ENCODE results near the gene METTL5. TPM values are rescaled to one million over a fixed set of nuclear protein-coding genes. Genes with fewer than 3 reads are reported as not detected.

Gene METTL5
- total and polyA plus RNA-seq, 9 of the 15 experiments (the other 6 are each of a cell fraction or from before 2014, with no cell fraction given) = 149 to 471 (median 224) TPM

- no peak for TF ChIP-seq SAFB2 (IDR thresholded peaks at IDR 0.05; ENCODE audit: borderline replicate concordance, low read depth, low read length, severe bottlenecking)
- TF ChIP-seq SIN3A (IDR thresholded peaks at IDR 0.05; ENCODE audit: borderline replicate concordance in 2 of 2, control insufficient read depth in 1 of 2, low read depth in 2 of 2, low read length in 2 of 2) = no peak
- TF ChIP-seq EP400 (IDR thresholded peaks at IDR 0.05) = peak; percentile 23; the same call in 1 of the 2 replicates
- TF ChIP-seq ATF6 (CRISPR knock-in tag; IDR thresholded peaks at IDR 0.05) = no peak
- TF ChIP-seq GTF2F1 (IDR thresholded peaks at IDR 0.05; ENCODE audit: low read depth, low read length) = no peak
- TF ChIP-seq, protein P1, sequence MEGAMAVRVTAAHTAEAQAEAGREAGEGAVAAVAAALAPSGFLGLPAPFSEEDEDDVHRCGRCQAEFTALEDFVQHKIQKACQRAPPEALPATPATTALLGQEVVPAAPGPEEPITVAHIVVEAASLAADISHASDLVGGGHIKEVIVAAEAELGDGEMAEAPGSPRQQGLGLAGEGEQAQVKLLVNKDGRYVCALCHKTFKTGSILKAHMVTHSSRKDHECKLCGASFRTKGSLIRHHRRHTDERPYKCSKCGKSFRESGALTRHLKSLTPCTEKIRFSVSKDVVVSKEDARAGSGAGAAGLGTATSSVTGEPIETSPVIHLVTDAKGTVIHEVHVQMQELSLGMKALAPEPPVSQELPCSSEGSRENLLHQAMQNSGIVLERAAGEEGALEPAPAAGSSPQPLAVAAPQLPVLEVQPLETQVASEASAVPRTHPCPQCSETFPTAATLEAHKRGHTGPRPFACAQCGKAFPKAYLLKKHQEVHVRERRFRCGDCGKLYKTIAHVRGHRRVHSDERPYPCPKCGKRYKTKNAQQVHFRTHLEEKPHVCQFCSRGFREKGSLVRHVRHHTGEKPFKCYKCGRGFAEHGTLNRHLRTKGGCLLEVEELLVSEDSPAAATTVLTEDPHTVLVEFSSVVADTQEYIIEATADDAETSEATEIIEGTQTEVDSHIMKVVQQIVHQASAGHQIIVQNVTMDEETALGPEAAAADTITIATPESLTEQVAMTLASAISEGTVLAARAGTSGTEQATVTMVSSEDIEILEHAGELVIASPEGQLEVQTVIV (CRISPR knock-in tag; IDR thresholded peaks at IDR 0.05; ENCODE audit: borderline replicate concordance) = no peak
- TF ChIP-seq, protein P2, sequence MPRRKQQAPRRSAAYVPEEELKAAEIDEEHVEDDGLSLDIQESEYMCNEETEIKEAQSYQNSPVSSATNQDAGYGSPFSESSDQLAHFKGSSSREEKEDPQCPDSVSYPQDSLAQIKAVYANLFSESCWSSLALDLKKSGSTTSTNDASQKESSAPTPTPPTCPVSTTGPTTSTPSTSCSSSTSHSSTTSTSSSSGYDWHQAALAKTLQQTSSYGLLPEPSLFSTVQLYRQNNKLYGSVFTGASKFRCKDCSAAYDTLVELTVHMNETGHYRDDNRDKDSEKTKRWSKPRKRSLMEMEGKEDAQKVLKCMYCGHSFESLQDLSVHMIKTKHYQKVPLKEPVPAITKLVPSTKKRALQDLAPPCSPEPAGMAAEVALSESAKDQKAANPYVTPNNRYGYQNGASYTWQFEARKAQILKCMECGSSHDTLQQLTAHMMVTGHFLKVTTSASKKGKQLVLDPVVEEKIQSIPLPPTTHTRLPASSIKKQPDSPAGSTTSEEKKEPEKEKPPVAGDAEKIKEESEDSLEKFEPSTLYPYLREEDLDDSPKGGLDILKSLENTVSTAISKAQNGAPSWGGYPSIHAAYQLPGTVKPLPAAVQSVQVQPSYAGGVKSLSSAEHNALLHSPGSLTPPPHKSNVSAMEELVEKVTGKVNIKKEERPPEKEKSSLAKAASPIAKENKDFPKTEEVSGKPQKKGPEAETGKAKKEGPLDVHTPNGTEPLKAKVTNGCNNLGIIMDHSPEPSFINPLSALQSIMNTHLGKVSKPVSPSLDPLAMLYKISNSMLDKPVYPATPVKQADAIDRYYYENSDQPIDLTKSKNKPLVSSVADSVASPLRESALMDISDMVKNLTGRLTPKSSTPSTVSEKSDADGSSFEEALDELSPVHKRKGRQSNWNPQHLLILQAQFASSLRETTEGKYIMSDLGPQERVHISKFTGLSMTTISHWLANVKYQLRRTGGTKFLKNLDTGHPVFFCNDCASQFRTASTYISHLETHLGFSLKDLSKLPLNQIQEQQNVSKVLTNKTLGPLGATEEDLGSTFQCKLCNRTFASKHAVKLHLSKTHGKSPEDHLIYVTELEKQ (CRISPR knock-in tag; IDR thresholded peaks at IDR 0.05) = no peak
- peak; percentile 69 for TF ChIP-seq PRDM10 (IDR thresholded peaks at IDR 0.05; ENCODE audit: partially characterized antibody)
- TF ChIP-seq HMG20A (CRISPR knock-in tag; conservative IDR thresholded peaks at IDR 0.05) = no peak
Measured at GRCh38 chr2:169775765-169776164, 48.9 kb downstream of the METTL5 start (continued).

Data from K562 (cell line).